GM19397 (cell line): Measurements from ENCODE around the gene LACTBL1.
"Not testable (repeated sequence)": the region's sequence is repeated elsewhere in the genome, so short reads cannot be mapped to it uniquely, and the experiment has no call there.

Experiments
- ATAC-seq: cut with Tn5 transposase; IDR thresholded peaks from one replicate; pipeline ENCODE4 v1.9.1; 2021; ENCODE audit warnings: mild to moderate bottlenecking, moderate library complexity; ENCODE audit not compliant: unreplicated experiment

Gene LACTBL1

DNA sequence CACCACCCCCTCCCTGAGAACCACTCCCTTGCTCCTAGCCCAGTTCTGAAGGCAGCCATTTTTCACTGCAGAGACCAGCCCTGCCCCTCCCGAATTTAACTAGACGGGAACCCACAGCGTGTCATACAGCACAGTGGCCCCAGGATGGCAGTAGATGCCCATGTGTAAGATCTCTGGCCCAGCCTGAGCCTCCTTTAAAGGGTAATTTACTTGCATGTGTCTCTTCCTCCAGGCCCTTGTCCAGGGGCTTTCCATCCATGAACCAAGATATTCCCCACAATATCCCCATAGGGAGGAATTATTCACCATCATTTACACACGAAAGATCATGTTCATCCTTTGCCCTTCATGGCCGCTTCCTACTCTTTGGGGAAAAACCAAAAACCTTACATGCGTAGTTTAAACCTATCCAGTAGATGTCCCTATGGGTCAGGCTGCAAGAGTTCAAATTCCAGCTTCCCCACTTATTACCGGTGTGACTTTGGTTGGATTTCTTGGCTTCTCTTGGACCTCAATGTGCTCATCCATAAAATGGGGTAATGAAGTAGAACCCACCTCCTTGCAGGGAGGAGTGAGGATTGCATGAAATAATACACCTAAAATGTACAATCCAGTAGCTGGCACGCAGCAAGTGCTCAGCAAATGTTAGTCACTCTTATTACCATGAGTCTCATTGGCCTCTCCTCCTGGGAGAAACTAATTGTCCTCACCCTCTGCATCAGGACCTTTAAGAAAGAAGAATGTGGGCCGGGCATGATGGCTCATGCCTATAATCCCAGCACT, 4.0 kb upstream of the LACTBL1 start:
- ATAC-seq, result no peak

DNA sequence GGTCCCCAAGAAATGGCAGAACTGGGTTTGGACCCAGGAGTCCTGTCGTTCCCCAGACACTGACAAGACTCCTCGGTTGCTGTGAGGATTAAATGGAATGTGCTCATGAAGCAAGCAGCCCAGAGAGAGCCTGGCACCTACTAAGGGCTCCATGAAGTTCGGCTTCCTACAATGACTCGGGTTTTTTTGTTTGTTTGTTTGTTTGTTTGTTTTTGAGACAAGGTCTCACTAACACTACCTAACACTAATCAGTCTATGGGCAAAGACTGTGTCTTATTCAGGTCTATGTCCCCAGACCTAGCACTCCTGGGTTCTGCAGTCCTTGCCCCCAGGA, 3.4 kb upstream of the LACTBL1 start:
- ATAC-seq, result no peak

DNA sequence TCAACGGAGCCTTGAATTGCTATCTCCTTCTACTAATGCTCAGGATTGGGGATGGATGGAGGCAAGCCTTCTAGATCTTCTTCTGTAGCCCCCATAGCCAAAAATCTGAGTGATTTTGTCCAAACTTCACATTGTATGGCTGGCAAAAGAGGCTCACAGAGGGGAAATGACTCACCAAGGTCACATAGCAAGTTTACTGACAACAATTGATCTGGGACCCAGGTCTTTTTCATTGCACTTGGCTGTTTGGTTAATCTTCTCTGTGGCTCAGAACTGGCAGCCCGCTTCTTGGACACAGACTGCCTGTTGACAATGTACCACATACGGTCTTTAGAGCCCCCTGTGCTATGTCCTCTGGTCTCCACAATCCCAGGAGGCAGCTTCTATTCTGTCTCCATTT, 3.0 kb upstream of the LACTBL1 start:
- no peak for ATAC-seq

DNA sequence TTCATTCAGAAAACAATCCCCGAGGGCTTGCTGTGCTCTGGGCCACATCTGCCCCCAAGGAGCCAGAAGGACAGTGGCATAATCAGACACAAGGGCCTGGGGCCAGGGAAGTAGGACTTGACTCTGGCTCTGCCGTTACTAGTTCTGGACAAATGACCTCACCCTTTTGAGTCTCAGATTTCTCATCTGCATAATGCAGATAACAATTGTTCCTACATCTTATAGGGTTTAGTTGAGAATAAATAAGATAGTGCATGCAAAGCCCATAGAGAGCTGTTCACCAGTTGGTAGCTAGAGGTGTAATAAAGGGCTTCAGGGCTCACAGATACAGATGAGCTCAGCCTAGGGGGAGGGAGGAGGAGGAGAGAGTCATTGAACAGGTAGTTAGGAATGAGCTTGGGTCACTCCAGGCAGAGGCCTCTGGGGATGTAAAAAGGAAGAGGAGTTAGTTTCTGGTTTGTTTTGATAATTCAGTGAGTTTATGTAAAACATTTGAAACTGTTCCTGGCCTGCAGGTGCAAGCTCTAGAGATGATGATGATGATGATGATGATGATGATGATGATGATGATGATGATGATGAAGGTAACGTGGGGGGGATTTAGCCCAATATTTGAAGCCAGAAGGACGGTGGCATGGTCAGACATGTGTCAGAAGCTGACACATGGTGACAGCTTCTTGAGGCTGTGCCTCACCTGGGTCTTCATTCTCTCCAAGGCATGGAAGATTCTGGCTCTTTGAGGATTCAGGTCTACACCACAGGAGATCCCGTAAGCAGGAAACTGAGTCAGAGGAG, 858 bp downstream of the LACTBL1 start:
- ATAC-seq, result no peak

DNA sequence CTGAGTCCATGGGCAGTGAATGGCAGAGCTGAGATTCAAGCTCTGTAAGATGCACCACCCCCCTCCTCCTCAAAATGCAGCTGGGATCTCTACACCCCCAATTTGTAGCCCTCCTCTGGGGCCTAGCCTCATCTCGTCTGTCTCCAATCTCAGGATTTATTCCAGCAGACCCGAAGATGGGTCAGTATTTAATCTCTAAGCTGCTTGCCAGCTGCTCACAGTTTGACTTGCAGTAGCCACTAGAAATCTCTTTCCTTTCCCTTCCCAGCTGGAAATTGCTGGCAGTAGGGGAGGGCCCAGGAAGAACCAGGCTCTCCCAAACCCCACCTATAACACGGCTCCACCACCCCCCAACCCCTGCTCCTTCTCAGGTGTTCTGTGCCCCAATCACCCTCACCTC, 1.5 kb downstream of the LACTBL1 start:
- ATAC-seq, result no peak

DNA sequence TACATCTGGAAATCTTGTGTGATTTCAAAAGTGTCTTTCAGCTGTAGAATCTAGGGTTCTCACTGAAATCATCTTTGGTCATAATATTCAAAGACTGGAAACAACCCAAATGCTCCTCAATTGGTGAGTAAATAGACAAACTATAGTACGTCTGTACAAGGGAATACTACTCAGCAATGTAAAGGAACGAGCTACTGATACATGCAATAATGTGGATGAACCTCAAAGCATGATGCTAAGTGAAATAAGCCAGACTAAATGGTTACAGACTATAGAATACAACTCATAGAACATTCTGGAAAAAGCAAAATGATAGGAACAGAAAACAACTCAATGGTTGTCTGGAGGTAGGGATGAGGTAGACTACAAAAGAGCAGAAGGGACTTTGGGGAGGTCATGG, 2.6 kb downstream of the LACTBL1 start:
- ATAC-seq, result no peak

DNA sequence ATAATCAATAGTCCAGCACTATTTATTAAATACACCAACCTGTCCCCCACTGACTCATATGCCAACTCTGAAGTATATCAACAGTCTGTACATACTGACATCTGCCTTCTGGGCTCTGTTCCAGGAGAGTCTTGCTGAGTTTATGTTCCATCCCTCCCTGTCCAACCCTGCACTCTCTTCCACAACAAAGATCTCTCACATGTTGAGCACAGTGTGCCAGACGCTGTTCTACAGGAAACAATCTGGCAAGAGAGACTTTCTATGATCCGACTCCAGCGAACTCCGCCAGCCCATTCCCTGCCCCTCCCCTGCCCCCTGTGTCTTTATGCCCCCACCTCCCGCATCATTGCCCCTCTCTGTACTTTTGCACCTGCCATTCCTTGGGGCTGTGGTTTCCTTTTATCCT, 3.4 kb downstream of the LACTBL1 start:
- ATAC-seq, result no peak

DNA sequence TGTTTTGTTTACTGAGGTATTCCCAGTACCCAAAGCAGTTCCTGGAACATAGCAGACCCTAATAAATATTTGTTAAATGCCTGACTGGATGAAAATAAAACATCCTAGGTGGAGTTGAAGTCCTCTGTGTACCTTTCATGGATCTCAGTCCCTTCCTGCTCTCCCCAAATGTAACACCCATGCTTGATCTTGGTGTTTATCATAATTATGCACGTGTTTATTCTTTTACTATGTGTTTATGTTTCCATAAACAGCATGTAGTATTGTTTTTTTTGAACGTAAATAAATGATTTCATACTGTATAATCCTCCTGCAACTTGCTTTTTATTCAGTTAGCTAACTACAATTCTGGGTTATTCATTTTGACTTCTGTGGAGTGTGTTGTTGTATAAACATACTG, 4.8 kb downstream of the LACTBL1 start:
- ATAC-seq, result no peak

DNA sequence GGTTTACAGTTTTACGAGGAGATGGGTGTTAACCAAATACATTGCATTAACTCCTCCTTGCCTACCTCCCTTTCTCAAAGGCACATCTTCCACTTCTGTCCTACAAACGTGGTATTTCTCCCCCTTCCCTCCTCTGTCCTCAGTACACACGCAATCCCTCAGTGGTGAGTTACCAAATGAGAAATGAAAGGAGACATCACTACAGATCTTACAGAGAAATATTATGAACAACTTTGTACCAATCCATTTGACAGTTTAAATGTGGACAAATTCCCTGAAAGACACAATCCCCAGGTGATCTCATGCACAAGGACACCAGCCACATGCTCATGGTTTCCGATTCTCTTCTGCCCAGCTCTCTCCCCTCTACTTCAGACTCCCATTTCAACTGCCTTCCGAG, 6.4 kb downstream of the LACTBL1 start:
- ATAC-seq, result no peak

DNA sequence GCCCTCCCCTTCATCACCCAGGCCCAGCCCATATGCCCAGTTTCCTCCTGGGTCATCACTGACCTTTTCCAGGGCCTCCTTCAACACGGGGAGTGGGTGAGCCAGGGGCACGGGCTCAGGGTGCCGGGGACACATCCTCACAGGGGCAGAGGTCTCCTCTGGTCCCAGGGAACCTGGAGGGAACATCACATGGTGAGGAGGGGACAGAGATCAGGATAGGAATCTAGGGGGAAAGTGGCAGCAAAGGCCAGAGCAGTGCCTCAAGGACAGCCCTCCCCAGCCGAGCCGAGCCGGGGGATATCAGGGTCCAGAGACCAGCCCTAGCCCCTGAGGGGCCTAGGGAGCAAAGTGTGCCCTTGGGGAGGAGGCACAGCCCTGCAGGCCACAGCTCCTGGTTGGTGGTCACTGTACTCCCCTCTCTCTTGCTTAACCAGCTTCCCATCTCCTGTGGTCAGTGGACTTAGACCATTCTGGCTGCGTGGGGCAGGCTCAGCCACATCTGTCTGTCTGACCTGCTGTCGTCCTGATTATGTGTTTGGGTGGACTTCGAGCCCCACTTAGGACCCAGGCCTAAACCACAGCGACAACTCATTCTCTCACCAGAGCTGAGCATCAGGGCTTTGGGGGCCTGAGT, 9.5 kb downstream of the LACTBL1 start:
- ATAC-seq, result no peak

DNA sequence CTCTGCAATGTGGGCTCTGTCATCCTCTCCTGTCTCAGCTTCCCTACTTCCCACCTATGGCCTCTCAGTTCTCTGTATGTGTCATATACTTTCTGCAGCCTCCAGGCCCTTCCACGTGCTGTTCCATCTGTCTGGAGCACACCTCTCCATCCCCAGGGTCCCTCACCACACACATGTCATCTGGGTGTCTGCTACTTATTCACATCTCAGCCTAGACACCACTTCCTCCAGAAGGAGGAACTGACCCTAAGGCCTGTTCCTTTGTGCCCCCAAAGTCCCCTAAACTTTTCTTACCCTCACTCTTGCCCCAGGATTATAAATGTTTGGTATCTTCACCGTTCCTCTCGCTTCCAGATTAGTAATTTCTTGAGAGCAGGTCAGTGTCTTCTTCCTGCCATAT, 10.1 kb downstream of the LACTBL1 start:
- no peak for ATAC-seq

DNA sequence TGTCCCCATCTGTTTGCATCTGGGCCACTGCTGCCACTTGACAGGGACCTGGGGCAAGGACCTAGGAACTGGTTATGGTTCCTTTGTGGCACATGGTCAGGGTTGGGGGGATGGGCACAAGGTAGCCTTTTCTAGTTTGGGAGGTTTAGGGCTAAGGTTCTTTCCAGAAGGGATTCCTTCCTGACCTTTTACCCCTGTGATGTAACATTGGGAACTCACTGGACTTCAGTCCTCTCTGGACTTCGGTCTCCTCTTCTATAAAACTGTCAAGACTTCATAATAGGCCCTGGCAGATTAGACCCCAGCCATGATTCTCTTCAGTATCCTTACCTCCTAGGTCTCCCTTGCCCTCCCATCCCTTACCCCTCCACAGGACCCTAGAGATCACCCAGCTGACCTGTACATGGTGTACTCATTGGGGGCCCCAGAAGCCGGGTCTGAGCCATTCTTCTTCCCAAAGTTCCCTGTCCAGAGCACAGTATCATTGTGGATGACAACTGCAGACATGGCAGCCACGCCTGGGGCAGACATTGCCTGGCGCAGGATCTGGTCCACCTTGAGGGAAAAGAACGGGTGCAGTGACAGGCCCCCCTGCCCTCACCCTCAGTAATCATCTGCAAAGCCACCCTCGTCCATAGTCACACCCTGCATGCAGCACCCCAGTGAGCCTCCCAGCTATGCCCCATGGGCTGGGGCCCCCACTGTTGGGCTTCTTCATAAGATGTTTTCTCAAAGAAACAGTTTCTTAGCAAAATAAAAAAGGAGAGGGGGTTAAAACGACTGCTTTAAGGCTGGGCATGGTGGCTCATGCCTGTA, 12.9 kb downstream of the LACTBL1 start:
- ATAC-seq, result no peak

DNA sequence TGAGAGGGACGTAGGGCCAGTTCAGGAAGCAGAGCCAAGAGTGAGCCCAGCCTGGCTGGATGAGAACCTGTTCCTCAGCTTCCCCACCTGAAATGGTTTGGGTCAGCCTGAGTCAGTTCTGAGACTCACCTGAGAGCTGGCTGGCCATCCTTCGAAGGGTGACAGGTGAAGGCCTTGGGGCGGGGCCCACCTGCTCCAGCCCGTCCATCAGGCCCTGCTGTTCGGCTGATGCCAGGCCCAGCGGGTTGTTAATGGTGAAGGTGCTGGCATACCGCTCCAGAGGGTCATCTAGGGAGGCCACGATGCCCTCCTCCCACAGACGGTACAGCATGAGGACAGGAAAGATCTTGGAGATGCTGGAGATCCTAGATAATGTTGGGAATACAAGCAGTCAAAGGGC, 14.1 kb downstream of the LACTBL1 start:
- ATAC-seq, result no peak

DNA sequence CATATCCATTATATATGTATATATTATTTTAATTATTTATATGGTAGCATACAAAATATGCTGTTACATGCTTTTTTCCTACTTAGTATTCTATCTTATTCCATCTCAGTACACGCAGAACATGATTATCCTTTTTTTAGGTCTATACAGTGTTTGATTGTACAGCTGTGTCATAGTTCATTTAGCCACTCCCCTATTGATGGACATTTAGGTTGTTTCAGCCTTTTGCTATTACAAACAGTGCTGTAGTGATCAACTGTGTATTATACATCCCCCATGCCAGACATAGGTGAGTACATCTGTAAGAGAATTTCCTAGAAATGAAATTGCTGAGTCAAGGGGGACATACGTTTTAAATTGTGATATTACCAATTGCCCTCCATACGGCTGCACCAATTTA, 15.6 kb downstream of the LACTBL1 start:
- ATAC-seq, result no peak

DNA sequence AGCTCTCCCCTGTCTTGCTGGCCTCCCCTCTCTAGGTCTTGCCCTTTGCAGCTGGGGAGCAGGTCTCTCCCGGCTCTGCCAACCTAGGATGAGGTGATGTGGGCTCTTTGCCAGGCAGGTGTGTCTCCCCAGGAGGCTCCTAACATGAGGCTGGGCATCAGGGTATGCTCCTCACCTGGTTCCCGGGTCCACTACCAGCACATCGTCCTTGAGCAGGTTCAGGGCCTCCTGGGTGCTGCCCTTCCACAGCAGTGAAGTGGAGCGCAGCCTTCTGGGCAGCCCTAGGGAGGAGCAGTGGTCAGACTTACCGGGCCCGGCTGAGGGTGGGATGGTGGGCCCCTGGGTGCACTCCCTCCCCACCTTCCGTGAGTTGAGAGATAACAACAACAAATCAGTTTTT, 17.5 kb downstream of the LACTBL1 start:
- ATAC-seq, result no peak

DNA sequence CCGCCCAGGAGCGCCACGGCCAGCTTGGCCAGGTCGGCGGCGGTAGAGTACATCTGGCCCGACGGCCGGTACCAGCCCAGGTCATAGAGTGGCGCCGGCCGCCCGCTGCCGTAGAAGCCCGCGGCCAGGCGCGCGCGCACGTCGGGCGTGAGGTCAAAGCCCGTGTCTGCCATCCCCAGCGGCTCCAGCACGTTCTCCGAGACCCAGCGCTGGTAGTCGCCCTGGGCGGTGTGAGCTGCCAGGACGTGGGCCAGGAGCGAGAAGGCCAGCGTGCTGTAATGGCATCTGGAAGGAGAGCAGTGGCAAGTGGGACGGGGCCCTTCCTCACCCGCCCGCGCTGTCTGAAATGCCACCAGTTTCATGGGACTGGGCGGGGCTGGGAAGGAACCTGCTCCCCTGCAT, 18.9 kb downstream of the LACTBL1 start:
- ATAC-seq, result no peak

DNA sequence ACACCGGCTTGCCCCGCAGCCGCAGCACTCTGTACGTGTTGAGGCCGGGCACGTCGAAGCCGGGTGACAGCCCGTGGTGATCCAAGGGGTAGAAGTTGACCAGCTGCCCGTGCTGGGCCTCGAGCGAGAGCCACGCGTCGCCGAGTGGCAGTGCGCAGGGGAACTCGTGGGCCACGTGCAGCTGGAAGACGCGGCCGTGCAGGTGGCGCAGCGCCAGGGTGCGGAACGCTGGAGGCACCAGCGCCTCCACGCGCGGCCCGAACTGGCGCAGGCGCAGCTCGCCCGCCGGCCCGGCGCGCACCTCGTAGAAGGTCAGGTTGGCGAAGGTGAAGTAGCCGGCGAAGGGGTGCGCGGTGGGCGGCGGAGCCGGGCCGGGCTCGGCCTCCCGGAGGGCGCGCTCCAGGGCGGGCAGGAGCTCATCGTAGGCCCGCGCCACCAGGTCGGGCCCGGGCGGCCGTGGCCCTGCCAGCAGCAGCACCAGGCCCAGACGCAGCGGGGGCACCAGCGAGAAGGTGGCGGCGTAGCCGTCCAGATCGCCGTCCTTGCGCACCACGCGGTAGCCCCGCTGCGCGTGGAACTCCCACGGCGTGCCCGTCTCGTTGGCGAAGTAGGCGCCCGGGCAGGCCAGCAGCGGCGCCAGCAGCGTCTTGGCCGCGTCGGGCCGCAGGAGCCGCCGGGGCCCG, 19.5 kb downstream of the LACTBL1 start:
- ATAC-seq, result no peak

DNA sequence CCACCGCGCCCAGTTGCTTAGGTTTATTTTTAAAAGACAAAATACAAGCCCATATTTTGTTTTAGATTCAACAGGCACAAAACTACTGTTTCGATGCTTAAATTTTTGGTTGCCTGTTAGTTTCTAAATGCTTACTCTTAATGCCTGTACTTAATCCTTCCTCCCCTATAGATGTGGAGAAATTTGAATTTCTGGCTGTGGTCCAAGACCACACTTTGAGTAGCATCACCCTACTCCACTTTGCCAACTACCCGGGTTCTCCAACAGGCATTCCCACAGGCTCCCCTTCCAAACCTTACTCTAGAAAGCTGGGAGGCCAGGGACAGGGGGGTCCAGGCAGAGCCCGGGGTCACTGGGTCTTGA, 20.0 kb downstream of the LACTBL1 start:
- no peak for ATAC-seq

DNA sequence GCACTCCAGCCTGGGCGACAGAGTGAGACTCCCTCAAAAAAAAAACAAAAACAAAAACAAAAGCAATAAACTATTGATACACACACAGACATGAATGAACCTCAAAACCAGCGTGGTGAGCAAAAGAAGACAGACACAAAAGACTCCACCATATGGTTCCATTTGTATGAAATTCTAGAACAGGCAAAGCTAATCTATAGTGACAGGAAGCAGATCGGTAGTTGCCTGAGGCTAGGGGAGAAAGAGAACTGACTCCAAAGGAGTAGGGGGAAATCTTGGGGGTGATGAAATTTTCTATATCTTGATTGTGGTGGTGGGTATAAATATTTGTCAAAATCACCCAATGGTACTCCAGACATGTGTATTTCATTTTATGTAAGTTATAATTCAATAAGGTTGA, 20.9 kb downstream of the LACTBL1 start:
- no peak for ATAC-seq

DNA sequence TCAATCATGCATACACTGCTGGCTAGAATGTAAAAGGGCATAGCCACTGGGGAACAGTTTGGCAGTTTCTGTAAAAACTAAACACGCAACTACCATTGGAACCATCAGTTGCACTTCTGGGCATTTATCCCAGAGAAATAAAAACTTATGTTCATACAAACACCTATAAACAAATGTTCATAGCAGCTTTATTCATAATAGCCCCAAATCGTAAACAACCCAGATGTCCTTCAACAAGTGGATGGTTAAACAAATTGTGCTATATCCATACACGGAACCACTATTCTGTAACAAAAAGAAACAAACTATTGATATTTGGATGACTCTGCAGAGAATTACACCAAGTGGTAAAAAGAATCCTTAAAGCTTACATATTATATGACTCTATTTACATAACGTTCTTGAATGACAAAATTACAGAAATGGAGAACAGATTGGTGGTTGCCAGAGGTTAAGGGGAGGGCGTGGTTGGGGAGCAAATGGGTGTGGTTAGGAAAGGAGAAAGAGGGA, 22.8 kb downstream of the LACTBL1 start:
- ATAC-seq, result no peak

DNA sequence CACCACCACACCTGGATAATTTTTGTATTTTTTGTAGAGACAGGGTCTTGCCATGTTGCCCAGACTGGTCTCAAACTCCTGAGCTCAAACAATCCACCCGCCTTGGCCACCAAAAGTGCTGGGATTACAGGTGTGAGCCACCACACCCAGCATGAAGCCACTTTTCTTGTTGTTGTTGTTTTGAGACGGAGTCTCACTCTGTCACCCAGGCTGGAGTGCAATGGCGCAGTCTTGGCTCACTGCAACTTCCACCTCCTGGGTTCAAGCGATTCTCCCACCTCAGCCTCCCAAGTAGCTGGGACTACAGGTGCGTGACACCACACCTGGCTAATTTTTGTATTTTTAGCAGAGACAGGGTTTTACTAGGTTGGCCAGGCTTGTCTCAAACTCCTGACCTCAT, 27.5 kb downstream of the LACTBL1 start:
- not testable (repeated sequence) for ATAC-seq
